GM18873 (cell line): Measurements from ENCODE around the gene TICRR.
"Not testable (repeated sequence)": the region's sequence is repeated elsewhere in the genome, so short reads cannot be mapped to it uniquely, and the experiment has no call there.

Experiments
- ATAC-seq: cut with Tn5 transposase; IDR thresholded peaks from one replicate; pipeline ENCODE4 v1.9.1; 2021; ENCODE audit warnings: mild to moderate bottlenecking, moderate library complexity, moderate number of reproducible peaks; ENCODE audit not compliant: unreplicated experiment, low FRiP score

The TICRR gene, protein sequence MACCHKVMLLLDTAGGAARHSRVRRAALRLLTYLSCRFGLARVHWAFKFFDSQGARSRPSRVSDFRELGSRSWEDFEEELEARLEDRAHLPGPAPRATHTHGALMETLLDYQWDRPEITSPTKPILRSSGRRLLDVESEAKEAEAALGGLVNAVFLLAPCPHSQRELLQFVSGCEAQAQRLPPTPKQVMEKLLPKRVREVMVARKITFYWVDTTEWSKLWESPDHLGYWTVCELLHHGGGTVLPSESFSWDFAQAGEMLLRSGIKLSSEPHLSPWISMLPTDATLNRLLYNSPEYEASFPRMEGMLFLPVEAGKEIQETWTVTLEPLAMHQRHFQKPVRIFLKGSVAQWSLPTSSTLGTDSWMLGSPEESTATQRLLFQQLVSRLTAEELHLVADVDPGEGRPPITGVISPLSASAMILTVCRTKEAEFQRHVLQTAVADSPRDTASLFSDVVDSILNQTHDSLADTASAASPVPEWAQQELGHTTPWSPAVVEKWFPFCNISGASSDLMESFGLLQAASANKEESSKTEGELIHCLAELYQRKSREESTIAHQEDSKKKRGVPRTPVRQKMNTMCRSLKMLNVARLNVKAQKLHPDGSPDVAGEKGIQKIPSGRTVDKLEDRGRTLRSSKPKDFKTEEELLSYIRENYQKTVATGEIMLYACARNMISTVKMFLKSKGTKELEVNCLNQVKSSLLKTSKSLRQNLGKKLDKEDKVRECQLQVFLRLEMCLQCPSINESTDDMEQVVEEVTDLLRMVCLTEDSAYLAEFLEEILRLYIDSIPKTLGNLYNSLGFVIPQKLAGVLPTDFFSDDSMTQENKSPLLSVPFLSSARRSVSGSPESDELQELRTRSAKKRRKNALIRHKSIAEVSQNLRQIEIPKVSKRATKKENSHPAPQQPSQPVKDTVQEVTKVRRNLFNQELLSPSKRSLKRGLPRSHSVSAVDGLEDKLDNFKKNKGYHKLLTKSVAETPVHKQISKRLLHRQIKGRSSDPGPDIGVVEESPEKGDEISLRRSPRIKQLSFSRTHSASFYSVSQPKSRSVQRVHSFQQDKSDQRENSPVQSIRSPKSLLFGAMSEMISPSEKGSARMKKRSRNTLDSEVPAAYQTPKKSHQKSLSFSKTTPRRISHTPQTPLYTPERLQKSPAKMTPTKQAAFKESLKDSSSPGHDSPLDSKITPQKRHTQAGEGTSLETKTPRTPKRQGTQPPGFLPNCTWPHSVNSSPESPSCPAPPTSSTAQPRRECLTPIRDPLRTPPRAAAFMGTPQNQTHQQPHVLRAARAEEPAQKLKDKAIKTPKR (N-terminal part only)

GRCh38 chr15:89575146-89575655, at the start of gene TICRR:
TSS of gene TICRR (plus strand) at chr15:89575469. CDS start at chr15:89575587, 118 bp downstream.
- peak; percentile 96 for ATAC-seq

DNA sequence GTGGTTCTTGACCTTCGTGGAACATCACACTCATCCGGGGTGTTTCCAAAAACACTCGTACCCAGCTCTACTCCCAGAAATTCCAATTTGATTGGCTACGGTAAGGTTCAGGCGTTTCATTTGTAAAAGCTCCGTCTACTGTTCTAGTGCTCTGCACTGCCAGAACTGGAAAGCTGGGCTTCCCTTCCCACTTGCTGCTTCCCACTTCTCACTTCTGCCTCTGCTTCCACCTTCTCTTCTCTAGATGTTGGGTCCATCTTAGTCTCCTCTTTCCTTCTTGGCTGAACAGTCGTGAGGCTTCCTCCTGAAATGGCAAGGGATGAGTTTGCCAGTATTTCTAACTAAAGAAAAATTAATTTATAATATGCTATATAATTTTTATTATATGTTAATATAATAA, 49.1 kb upstream of the TICRR start:
- no peak for ATAC-seq

- ATAC-seq, result no peak
Observed at GRCh38 chr15:89526601-89527441, 48.4 kb upstream of the TICRR start.

GRCh38 chr15:89528757-89529352, 46.4 kb upstream of the TICRR start:
- ATAC-seq, result no peak

- ATAC-seq, result no peak
Observed at GRCh38 chr15:89530976-89531375, 44.3 kb upstream of the TICRR start.

DNA sequence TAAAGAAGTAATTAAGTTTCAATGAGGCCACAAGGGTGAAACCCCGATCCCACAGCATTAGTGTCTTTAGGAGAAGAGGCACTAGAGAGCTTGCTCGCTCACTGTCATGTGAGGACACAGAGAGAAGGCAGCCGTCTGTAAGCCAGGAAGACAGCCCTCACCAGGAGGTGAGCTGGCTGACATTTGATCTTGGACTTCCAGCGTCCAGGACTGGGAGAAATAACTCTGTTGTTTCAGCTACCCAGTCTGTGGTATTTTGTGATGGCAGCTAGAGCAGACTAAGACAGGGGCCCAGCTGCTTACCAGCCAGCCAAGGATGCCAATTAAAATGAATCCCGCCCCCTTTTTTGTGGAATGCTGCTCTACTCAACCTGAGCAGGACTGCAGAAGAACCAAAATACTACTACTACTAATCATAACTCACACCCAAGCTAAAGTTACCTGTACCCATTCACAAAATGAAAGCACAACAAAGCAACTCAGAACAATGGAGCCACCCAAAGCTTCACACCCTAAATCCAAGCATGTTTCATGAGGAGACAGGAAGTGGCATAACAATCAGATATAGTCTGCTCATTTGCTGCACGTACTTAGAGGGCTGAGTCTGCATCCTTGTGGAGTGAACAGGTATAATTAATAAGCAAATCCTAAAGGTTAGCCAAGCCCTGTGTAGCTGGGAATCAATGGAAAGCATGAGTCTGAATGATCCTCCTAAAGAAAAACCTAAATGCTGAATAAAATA, 43.3 kb upstream of the TICRR start:
- no peak for ATAC-seq

DNA sequence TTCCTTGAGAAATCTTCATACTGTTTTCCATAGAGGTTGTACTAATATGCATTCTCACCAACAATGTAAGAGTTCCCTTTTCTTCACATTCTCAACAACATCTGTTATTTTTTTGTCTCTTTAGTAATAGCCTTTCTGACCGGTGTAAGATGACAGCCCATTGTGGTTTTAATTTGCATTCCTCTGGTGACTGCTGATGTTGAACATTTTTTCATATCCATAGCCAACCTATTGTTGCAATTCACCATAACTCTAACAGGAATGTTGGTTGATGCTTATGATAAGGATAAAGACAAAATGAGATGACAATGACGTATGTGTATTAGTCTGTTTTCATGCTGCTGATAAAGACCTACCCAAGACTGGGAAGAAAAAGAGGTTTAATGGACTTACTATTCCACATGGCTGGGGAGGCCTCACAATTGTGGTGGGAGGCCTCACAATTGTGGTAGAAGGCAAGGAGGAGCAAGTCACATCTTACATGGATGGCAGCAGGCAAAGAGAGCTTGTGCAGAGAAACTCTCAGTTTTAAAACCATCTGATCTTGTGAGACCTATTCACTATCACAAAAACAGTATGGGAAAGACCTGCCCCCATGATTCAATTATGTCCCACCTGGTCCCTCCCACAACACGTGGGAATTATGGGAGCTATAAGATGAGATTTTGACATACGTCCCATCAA, 41.3 kb upstream of the TICRR start:
- ATAC-seq, result no peak

GRCh38 chr15:89539027-89539426, 36.2 kb upstream of the TICRR start:
- no peak for ATAC-seq

DNA sequence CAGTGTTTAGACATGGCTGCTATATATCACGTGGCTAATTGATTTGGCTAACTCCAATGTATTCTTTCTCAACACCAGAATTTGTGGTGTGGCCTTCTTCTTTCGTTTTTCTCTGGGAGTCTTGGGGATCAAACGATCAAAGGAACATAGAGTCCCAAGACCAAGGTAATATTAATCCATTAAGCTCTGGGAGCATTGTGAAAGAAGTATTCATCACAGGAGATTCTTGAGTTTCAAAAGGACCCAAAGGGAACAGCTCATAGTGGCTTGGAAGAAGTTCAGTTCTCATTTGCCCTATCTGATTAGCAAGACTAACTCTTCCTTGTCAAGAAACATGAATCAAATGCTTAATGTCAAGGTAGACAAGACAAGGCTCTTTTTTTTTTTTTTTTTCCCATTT, 32.9 kb upstream of the TICRR start:
- no peak for ATAC-seq

- no peak for ATAC-seq
Observed at GRCh38 chr15:89543389-89543788, 31.9 kb upstream of the TICRR start.

- ATAC-seq, result not testable (repeated sequence)
Observed at GRCh38 chr15:89549138-89549537, 26.1 kb upstream of the TICRR start.

DNA sequence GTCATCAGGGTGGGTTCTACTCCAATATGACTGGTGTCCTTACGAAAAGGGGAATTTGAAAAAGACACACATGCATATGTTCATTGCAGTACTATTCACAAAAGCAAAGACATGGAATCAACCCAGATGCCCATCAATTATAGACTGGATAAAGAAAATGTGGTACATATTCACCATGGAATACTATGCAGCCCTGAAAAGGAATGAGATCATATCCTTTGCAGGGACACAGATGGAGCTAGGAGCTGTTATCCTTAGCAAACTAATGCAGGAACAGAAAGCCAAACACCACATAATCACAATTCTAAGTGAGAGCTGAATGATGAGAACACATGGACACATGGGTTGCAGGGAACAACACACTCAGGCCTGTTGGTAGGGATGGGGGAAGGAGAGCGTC, 24.8 kb upstream of the TICRR start:
- ATAC-seq, result no peak

DNA sequence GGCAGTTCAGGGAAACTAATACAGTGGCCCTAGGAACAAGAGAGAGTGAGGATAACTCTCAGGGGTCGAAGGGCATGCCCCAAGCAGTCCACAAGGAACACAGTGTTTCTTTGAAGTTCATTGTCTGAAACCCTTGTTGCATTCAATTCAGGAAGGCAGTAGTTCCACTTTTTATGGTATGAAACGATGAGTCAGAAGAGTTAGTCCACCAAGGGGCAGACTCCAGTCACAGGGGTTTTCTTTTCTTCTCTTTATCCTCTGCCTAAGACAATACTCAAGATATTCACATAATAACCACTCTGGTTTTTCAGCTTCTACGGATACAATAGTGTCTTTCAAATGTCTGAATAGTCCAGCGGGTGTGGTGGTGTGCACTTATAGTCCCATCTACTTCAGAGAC, 23.7 kb upstream of the TICRR start:
- no peak for ATAC-seq

DNA sequence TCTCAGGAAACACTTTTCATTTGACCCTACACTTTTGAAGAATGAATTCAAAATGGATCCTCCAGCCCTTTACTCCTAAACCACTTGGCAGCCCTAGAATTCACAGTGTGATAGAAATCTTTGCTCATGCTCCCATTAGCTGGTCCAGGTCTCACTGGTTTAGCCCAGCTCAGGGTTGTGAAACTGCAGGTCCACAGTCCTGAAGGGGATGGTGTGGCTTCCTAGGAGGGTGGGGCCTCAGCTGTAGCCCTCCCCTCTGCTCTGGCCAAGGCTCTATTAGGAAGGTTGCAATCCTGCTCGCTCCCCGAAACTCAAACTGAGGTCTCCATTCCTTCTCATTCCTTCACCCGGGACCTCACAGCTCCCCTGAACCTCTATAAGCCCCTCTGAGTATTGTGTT, 21.6 kb upstream of the TICRR start:
- no peak for ATAC-seq

- no peak for ATAC-seq
Observed at GRCh38 chr15:89554247-89554646, 21.0 kb upstream of the TICRR start.

- ATAC-seq, result no peak
Observed at GRCh38 chr15:89555768-89556167, 19.5 kb upstream of the TICRR start.

DNA sequence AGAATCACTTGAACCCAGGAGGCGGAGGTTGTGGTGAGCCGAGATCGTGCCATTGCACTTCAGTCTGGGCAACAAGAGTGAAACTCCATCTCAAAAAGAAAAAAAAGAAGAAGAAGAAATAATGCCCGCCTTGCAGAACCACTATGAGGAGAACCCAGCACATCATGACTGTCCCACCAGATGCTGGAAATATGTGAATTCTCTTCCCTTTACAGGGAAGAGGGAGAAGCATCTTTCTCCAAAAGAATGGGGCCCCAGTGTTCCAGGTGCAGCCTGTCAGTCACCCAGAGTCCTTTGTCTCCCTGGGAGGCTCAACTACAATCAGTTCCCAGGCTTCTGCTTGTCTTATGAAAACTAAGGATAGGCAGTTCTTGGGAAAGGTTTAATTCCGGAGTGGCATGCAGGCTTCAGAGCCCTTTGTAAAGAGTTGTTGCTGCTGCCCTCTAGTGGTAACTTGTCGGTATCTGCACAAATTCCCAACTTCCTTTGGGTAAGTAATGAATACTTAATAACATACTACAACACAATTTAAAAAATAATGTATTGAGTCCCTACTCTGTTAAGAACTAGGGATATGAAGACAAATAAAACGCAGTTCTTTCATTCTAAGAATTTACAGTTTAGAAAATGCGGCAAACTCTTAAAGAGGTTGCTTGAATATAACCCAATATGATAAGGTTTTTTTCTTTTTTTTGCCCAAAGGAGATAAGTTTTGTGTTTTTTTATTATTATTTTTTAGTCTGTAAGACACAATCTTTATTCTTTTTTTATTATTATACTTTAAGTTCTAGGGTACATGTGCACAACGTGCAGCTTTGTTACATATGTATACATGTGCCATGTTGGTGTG, 18.6 kb upstream of the TICRR start:
- ATAC-seq, result no peak
